Activated CD8-positive, alpha-beta memory T cell treated with anti-CD3 and anti-CD28 coated beads for 36 hours (primary cell): Measurements from ENCODE around the gene OR4M1. TPM values are rescaled to one million over a fixed set of nuclear protein-coding genes. Genes with fewer than 3 reads are reported as not detected.
"Not testable (repeated sequence)": the region's sequence is repeated elsewhere in the genome, so short reads cannot be mapped to it uniquely, and the experiment has no call there.

Source experiments
- CTCF ChIA-PET: fragments of 350-600 bp; sonication (Branson Sonifier 250); formaldehyde crosslinking; loops from one replicate; lab custom pipeline; 2021; ENCODE audit warnings: antibody characterized with exemption; lab: Charles Lee
- POLR2A ChIA-PET: fragments of 350-600 bp; sonication (Branson Sonifier 250); formaldehyde crosslinking; loops from one replicate; lab custom pipeline; 2021; ENCODE audit warnings: antibody characterized with exemption; lab: Charles Lee
- total RNA-seq, 2 experiments: library from RNA; stranded (reverse); gene quantifications; one replicate each; pipeline ENCODE4 v1.2.3, GENCODE V29; 2021

The OR4M1 gene, protein sequence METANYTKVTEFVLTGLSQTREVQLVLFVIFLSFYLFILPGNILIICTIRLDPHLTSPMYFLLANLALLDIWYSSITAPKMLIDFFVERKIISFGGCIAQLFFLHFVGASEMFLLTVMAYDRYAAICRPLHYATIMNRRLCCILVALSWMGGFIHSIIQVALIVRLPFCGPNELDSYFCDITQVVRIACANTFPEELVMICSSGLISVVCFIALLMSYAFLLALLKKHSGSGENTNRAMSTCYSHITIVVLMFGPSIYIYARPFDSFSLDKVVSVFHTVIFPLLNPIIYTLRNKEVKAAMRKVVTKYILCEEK
- total RNA-seq, result not detected

DNA sequence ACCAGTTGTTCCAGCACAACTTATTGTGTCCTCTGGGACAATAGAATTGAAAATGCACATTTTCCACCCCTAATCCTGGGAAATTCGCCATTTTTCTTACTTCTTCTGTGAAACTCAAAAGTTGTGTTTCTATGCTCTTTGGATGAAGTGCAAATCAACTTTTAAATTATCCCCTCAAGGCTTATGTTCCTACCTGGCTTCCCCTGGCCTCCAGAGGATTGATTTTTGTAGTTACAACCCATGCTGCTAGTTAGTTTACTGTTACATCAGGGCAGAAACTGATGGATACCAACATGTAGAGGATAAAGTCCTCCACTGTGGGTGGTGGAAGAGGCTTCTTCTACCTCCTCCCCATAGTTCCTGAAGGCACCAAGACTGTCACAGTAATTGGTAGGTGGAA lies at the start of gene OR4M1:
Gene OR4M1 (plus strand): TSS at position 301 of the 400 bp plus-strand sequence. CDS start 6,819 bp downstream, outside the sequence.
- CTCF ChIA-PET, POLR2A ChIA-PET: not testable (repeated sequence)

- CTCF ChIA-PET, result no interaction called here
- POLR2A ChIA-PET, result interaction anchor here (0.6 kb wide), 1 partner anchor 473 kb away, joined by 10 read pairs; no protein-coding TSS in a partner anchor
Measured at GRCh38 chr14:19729359-19729758, 43.9 kb upstream of the OR4M1 start.

- POLR2A ChIA-PET, result no interaction called here
- CTCF ChIA-PET, result no interaction called here
Measured at GRCh38 chr14:19729763-19730162, 43.5 kb upstream of the OR4M1 start.

GRCh38 chr14:19733893-19734292 lies 39.4 kb upstream of the OR4M1 start:
- CTCF ChIA-PET, result not testable (repeated sequence)

GRCh38 chr14:19743256-19743655 lies 30.0 kb upstream of the OR4M1 start, which contains the start of gene OR4Q3:
TSS of gene OR4Q3 (plus strand) at chr14:19743571.
- POLR2A ChIA-PET, result no interaction called here
- CTCF ChIA-PET, result no interaction called here

More at GRCh38 chr14:19733893-19734292, 39.4 kb upstream of the OR4M1 start:
- POLR2A ChIA-PET, result not testable (repeated sequence)

DNA sequence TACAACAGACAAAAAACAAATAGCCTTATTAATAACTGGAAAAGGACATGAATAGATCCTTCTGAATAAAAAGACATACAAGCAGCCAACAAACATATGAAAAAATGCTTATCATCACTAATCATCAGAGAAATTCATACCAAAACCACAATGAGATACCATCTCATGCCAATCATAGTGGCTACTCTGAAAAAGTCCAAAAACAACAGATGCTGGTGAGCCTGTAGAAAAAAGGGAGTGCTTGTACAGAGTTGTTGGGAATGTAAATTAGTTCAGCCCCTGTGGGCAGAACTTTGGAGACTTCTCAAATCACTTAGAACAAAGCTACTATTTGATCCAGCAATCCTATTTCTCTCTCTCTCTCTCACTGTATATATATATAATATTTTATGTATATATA lies 21.0 kb upstream of the OR4M1 start:
- POLR2A ChIA-PET, CTCF ChIA-PET: not testable (repeated sequence)

DNA sequence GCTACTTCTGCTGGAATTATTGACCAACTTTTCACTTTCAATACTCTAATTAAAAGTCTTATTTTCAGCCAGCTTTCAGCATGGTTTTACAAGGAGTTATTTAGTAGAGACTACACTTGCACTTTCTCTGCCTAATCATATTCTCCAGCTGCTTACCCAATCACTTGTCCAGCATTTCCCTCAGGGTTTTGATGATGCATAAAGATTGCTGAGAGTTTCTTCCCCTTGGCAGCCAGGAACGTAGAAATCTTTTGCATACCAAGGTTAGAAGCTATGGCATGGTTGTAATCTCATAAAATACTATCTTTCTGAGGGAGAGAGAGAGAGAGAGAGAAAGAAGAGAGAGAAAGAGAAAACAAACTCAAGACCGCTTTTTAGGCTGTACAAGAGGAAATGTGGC lies 19.1 kb upstream of the OR4M1 start:
- CTCF ChIA-PET, result no interaction called here
- POLR2A ChIA-PET, result no interaction called here

- POLR2A ChIA-PET, CTCF ChIA-PET: not testable (repeated sequence)
Measured at GRCh38 chr14:19771491-19771890, 1.8 kb upstream of the OR4M1 start.

GRCh38 chr14:19771895-19772430 lies 1.3 kb upstream of the OR4M1 start:
- ChIA-PET POLR2A (no interaction called here), CTCF (no interaction called here)

- POLR2A ChIA-PET, CTCF ChIA-PET: not testable (repeated sequence)
Measured at GRCh38 chr14:19772454-19772853, 850 bp upstream of the OR4M1 start.

GRCh38 chr14:19775587-19775986 lies 2.3 kb downstream of the OR4M1 start:
- ChIA-PET POLR2A (no interaction called here), CTCF (no interaction called here)

DNA sequence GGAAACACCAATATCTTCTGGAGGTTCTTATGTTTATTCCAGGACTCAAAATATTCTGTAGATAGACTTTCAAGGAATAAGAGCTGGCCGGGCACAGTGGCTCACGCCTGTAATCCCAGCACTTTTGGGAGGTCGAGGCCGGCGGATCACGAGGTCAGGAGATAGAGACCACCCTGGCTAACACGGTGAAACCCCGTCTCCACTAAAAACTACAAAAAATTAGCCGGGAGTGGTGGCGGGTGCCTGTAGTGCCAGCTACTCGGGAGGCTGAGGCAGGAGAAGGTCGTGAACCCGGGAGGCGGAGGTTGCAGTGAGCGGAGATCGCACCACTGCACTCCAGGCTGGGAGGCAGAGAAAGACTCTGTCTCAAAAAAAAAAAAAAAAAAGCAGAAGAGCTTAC lies 12.5 kb downstream of the OR4M1 start:
- POLR2A ChIA-PET, CTCF ChIA-PET: not testable (repeated sequence)

DNA sequence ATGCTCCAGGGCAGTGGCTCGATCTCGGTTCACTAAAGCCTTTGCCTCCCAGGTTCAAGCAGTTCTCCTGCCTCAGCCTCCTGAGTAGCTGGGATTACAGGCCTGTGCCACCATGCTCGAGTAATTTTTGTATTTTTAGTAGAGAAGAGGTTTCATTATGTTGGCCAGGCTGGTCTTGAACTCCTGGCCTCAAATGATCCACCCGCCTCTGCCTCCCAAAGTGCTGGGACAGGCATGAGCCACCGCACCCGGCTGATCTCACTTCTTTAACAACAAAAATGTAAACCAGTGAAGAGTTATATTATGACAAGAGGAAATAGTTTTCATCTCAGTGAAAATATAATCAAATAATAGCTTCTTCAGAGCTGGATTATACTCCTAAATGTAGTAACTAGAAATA lies 14.0 kb downstream of the OR4M1 start:
- CTCF ChIA-PET, POLR2A ChIA-PET: not testable (repeated sequence)

DNA sequence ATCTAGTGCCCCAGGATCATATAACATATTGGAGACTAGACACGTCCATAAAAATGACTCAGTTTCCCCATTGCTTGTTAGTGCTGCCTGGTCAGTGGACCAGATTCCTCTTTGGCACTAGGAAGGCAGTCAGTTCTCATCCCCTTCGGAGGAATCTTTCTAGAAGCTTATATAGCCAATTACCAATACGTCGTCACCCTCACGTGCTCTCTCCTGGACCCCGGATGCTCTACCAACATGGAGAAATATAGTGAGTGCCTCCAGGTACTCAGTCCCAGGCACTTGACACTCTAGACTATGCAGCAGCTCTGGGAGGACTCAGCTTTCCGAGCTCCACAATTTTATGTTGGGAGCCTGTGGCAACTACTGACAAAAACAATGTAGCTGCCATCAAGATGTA lies 14.8 kb downstream of the OR4M1 start:
- CTCF ChIA-PET, result not testable (repeated sequence)

DNA sequence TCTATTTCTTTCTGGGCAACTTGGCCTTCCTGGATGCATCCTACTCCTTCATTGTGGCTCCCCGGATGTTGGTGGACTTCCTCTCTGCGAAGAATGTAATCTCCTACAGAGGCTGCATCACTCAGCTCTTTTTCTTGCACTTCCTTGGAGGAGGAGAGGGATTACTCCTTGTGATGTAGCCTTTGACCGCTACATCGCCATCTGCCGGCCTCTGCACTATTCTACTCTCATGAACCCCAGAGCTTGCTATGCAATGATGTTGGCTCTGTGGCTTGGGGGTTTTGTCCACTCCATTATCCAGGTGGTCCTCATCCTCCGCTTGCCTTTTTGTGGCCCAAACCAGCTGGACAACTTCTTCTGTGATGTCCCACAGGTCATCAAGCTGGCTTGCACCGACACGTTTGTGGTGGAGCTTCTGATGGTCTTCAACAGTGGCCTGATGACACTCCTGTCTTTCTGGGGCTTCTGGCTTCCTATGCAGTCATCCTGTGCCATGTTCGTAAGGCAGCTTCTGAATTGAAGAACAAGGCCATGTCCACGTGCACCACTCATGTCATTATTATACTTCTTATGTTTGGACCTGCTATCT lies 23.3 kb downstream of the OR4M1 start:
- CTCF ChIA-PET, POLR2A ChIA-PET: not testable (repeated sequence)

More for the DNA sequence above, 14.8 kb downstream of the OR4M1 start:
- POLR2A ChIA-PET, result not testable (repeated sequence)

DNA sequence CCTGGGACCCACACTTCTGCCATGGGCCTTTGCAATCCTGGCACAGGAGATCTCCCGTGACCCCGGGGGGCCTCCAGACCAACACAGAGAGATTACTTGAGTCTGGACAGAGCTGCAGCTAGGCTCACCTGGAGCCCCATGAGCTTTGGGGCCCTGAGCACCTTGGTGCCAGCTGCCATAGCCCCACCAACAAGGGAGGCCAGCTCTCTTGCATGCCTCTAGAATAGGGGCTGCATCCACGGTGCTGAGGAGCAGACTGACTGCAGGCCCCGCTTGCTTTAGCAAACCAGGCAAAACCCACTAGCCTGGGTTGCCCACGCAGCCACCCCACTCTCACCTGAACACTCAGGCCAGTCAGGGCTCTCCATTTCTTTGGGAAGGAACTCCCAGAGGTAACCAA lies 26.6 kb downstream of the OR4M1 start:
- POLR2A ChIA-PET, result no interaction called here
- CTCF ChIA-PET, result no interaction called here

GRCh38 chr14:19800282-19801117 lies 27.2 kb downstream of the OR4M1 start:
- CTCF ChIA-PET, result no interaction called here

DNA sequence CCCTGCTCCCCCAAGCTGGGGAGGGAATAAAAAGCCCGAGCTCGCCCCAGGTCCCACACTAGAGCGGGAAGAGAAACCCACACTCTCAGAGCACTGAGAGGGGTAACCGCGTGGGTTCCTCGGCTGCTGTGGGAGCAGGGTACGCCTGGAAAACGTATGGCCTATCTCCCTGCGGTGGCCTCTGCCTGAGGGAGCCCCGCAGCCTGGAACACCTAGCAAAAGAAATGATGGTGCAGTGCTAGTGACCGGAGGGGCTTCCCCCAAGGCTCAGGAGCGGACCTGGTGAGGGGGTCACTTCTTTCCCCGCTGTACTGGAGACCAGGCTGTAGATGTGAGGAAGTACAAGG lies 27.8 kb downstream of the OR4M1 start:
- POLR2A ChIA-PET, result no interaction called here
- CTCF ChIA-PET, result no interaction called here

More at GRCh38 chr14:19800282-19801117, 27.2 kb downstream of the OR4M1 start:
- POLR2A ChIA-PET, result no interaction called here

DNA sequence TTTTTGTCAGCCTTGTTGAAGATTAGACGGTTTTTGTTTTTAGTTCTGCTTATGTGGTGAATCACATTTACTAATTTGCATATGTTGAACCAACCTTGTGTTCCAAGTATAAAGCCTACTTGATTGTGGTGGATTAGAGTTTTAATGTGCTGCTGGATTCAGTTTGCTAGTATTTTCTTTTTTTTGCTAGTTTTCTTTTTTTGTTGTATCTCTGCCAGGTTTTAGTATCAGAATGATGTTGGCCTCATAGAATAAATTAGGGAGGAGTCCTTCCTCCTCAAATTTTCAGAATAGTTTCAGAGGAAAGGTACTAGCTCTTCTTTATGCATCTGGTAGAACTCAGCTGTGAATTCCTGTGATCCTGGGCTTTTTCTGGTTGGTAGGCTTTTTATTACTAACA lies 30.2 kb downstream of the OR4M1 start, which contains the start of gene OR4N2:
Gene OR4N2 (plus strand): TSS at position 301 of the 400 bp plus-strand sequence. CDS start 23,679 bp downstream, outside the sequence.
- CTCF ChIA-PET, POLR2A ChIA-PET: not testable (repeated sequence)
